Fibroblast of the conjunctiva (primary cell): ENCODE results near the gene TMEM214.

Experiments
- DNase-seq: peaks from one replicate; pipeline ENCODE4 v3.0.0-alpha.2; 2010; ENCODE audit warnings: low read depth

TMEM214 gene

DNA sequence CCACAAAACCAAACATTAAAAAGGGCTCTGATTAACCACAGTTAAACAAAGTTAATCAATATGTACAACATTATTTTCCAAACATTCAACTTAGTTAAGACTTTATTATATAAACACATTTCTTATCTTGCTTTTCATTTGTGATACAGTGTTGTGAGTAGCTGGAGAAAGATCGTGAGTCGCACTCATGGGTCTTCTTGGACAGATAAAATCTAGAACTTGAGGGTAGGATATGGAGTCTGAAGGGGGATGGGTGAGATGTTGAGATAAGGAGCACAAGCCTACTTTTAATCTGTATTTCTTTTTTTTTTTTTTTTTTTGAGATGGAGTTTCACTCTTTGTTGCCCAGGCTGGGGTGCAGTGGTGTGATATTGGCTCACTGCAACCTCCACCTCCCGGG is 22.6 kb upstream of the TMEM214 start:
- no peak for DNase-seq

DNA sequence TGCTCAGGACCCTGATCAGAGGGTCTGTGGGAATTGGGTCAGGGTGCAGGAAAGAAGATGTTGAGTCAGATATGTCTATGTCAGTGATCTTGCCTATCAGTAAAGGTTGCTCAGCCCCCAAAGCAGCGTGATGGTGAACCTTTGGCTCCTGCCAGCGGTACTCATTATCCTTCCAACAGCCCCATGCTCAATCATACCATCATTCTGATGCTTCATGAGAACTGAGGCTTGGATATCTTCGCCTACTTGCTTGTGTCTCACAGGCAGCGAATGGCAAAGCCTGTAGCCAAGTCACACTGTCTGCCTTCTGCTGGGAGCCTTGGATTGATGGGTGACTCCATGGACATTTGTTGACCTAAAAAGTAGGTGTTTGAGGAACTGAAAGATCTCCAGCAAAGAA is 19.0 kb upstream of the TMEM214 start:
- no peak for DNase-seq

DNA sequence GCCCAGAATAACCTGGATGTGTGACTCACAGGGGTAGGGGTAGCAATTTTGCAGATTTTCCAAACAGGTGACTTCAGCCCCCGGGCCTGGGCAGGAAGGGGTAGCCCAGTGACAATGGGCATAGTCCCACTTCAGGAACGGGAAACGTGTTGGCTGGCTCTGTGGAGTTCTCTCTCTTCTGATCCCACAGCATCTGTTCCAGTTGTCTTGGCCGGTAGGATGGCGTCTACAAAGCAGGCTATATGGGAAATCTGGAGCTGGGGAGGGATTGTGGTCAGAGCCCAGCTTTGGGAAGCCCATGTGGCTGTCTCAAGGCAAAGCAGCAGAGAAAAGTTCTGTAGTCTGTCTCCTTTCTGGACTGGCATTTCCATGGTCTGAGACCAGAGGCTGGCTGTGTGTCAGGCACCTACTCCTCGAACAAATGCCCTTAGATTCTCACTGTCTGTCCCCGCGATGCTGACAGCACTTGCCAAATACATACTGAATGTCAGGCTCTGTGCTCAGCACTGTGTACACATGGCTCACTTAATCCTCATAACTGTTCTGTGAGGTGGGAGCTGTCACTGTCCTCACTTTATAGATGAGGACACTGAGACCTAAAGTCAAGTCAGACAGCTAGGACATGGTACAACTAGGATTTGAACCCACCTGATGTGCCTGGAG is 17.9 kb upstream of the TMEM214 start:
- DNase-seq = no peak

DNA sequence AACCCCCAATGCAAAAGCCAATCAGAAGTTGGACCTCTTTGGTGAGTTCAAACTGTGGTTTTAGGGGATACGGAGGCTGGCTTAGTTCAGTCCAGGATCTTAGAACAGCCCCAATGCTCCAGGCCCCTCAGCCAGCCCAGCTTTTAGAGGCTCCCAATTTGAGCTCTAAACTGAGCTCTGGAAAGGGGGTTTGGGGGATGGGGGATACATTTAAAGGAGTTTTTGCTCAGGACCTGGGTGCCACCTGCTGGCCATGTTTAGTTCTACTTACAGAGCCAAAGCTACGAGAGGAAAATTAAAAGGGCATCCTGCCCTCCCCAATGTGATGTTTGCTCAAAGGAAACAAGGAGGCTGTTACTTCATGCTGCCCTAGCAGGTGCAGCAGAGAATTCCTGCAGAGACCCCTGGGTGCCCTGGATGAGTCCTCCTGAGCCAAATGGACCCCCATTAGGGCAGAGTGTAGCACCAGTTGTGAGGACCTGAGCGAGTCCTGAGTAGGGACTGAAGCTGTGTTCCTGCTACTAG is 15.9 kb upstream of the TMEM214 start:
- peak; percentile 64 for DNase-seq

DNA sequence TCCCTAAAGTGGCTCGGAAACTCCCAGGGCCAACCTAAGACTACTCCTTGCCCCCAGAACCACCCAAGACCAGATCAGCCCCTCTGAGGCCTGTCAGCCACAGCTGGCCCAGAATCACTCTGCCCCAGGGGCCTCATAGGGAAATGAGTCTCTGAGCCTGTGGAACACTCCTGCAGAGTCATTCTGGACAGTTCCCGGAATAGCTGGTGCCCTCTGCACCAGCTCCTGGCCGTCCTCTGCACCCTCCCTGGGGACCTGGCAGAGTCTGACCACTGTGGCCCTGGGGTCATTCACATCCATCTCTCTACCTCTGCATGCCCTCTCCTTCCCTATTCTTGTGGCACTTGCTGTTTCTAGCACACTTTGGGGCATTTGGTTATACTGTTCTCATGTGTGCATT is 14.6 kb upstream of the TMEM214 start:
- no peak for DNase-seq

DNA sequence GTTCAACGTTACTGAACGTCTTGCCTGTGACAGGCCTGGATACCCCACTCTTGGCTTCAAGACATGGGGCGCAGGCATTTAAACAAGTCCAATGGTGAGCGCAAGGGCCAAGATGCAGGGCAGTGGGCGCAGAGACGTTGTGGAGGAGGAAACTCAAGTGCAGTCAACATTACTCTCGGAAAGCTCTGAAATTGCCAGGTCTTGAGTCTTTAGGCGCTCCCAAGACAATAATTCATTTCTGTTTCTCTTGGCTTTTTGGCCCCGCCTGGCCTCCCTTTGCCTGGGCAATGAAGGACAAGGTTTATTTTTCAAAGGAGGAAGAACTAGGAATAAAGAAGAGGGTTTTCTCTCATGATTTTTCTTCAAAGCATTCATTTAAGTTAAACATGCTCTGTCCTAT is 13.3 kb upstream of the TMEM214 start:
- DNase-seq = no peak

DNA sequence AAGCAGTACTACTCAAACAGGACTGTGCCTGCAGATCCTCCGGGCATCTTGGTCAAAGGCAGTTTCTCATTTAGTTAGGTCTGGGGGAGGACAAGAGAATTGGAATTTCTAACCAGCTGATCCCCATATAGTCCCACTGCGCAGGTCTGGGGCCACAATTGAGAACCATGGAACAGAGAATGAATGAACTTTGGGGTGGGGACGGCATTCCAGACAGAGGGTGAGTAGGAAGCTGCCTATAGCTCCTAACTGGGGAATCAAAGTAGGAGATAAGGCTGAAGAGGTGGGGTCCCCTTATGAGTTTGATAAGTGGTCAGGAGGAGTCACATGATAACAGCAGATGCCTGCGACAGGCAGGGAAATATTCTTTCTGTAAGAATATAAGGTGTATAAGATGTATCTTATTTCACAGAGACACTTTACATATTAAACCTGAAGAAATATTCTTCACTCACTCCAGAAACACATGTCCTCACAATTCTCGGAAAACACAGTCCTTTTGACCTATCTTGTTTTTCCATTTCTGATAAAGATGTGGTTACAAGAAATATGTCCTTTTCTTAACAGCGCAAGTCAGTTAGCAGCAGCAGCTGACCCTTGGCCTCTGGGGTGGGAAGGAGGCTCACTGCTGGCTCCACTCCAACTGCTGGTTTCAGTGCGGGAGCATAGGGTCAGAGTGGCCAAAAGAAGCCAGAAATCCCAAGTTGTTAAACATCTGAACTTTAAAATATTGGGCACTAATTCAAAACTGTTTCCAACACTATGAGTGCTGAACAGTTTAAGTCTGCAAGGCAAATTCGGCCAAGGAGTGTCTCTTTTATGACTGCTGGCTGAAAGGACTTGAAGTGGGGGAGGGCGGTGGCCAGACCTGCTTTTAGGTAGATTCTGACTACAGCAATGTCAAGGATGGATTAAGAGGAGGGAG is 12.6 kb upstream of the TMEM214 start:
- DNase-seq = peak; percentile 21

DNA sequence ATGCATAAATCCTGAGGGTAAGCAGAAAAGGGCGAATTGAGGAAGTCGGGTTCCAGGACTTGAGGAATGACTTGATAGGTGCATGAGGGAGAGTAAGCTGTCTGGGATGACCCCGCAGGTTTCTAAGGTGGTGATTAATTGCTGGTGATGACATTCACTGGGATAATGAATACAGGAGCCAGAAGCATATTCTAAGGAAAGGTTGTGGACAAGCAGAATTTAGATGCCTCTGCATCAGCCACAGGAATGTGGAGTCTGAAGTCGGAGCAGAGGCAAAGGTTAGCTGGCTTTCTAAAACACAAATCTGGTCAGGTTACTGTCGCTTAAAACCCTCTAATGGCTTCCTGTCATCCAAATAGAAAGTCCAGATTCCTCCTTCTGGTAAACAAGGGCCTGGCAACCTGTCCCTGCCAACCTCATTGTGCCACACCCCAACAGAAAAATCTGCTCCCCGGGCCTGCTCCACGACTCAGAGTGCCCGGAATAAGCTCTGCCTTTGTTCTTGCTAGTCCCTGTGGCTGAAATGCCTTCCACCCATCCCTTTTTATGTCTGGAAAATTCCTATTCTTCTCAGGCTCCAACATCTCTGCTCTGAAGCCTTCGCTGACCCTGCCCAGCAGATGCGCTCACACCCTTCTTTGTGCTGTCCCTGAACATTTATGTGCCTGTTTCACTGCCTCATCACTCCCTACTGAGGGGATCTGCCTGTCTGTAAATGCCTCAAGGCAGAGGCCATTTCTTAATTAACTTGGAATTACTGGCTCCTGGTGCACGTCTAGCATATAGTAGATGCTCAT is 11.3 kb upstream of the TMEM214 start:
- no peak for DNase-seq

DNA sequence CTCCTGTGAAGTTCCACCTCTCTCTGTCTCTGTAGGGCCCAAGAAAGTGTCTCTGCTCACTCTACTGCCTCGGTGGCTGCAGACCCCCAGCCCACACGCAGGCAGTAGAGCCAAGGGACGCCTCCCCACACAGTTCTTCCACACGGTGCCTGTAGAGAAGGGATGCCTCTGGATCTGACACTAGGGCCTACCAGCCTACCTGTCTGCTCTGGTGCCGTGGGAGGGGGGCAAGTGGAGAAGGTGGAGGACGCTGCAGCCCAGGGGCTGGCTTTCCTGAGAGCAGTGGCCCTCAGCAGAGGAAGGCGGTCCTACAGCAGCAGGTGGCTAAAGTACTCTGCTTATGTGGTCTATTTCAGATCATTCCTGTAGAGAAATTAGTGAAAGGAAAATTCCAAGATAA is 9.0 kb upstream of the TMEM214 start:
- DNase-seq = no peak

DNA sequence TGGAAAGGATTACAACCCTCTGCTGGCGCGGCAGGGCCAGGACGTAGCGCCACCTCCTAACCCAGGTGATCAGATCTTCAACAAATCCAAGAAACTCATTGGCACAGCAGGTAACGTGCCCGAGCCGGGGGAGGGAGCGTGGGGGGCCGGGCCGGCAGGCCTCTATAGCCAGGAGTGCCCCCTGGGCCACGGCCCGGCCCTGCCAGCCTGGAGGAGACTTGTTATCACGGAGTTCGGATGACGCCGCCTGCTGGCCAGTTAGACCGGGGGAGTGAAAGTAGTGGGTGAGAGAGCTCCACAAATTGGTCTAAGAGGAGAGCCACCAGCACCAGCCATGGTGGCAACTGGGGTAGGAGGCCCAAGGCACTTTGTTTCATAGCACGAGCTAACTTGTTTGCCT is 8.6 kb upstream of the TMEM214 start:
- DNase-seq = no peak

DNA sequence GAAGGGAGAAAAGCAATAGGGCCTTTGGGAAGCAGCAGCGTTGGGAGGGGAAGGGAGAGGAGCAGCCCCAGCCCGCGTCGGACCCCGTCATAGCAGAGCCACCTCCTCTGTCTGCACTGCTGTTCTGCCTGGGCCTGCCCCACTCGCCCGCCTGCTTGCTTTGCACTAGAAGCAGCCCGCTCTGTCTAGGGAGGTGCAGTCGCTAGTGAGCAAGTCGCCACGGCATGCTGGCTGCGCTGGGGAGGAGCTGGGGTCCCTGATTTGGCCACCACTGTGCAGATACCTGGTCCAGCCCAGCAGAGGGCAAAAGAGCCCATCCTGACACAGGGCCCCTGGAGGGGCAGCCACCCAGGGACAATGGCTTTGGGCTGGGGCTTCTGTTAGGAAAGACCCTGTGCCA is 8.0 kb upstream of the TMEM214 start:
- DNase-seq = no peak

DNA sequence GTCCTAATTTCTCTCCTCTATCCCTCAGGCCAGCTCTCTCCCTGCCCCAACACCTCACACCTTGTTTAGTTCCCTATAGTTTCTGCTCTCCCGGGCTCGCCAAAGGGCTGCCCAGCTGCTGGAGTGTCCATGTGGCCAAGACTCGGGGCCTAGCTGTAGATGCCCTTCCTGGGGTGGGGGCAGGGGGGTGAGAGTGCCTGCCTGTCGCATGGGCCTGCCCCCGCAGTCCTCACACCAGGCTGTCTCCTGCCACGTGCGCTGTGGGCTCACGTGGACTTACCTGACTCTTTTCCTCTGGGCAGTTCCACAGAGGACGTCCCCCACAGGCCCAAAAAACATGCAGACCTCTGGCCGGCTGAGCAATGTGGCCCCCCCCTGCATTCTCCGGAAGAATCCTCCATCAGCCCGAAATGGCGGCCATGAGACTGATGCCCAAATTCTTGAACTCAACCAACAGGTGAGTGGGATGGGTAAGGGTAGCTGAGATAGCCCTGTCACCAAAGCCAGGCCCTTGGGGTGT is 7.4 kb upstream of the TMEM214 start:
- no peak for DNase-seq

DNA sequence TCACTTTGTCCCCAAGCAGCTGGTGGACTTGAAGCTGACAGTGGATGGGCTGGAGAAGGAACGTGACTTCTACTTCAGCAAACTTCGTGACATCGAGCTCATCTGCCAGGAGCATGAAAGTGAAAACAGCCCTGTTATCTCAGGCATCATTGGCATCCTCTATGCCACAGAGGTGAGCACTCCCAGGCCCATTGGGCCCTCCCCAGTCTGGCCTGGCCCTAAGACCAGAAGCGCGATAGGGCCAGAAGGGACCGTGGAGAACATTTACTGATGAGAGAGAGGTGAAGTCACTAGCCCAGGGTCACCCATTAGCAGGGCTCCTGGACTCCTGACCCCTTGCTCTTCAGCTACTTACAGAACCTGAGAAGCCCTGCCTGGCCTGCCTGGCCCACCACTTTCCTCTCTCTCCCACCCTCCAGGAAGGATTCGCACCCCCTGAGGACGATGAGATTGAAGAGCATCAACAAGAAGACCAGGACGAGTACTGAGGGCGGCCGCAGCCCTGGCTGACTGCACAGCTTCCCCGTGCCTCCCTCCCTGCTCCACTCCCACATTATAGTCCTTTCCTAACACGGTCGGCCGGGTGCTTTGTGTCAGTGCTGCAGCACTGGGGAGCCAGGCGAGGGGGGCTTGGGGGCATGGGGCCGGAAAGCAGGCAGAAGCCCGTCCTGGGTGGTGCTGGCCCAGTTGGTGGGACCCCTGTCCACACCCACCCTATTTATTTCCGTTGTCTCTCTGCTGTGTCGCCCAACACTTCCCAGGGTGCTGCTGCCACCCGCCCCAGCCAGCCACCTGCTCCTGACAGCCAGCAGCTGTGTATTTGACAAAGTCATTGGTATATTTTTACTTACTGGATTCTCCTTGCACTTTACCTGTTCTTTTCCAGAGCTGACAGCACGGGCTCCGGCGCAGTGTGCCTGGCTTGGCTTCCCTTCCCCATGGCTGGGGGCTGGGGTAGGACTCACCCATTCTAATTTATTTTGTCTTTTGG is 6.6 kb upstream of the TMEM214 start:
- no peak for DNase-seq

DNA sequence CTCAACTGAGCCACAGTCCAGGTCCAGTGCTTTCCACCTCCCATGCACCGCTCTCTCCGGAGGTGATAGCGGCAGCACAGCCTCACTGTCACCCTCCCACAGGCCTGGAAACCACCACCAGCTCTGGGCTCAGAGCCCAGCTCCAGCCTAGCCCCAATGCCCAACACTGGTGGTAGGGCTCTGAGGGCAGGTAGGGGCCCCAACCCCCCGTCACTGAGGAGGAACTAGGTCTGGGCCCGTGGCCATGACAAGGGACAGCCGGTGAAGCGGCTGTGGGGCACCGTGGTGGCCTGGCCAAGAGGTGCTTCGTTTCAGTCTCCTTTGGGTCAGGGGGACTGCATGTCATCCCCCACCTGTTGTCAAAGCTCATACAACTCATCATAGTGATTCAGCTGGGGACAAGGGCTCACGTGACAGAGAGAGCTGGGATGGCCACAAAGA is 5.5 kb upstream of the TMEM214 start:
- no peak for DNase-seq

DNA sequence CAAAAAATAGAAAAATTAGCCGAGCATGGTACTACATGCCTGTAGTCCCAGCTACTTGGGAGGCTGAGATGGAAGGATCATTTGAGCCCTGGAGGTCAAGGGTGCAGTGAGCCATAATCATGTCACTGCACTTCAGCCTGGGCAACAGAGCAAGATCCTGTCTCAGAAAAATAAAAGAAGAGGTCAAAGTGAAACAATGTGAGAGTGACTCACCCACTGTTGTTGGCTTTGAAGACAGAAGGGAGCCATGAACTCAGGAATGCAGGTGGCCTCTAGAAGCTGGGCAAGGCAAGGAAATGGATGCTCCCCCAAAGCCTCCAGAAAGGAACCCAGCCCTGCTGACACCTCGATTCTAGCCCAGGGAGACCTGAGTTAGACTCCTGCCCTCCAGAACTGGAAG is 3.7 kb upstream of the TMEM214 start:
- no peak for DNase-seq

DNA sequence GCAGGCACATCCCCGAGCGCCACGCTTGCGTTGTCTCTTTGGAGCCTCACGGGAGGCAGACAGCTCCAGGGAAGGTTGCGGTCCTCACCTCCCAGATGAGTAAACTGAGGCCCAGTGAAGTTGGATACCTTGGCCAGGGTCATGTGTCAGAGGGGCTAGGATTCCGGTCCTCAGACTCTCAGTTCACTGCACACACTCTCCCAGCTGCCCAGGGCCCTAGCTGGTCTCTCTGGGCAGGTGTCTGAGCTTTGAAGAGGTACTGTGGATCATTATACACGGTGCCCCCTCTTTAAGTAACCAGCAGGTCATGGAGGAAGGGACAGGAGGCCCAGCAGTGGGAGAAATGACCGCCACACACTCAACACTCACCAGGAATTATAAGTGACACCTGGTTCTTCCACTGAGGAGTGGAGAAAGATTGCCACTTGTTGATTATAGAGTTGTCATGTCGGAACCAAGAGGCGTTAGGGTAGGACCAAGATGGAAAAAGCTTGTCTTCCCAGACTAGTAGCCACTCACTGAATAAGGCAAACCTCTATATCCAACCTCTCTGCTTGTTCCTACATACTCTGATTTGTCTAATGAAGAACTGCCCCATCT is 588 bp downstream of the TMEM214 start:
- no peak for DNase-seq

DNA sequence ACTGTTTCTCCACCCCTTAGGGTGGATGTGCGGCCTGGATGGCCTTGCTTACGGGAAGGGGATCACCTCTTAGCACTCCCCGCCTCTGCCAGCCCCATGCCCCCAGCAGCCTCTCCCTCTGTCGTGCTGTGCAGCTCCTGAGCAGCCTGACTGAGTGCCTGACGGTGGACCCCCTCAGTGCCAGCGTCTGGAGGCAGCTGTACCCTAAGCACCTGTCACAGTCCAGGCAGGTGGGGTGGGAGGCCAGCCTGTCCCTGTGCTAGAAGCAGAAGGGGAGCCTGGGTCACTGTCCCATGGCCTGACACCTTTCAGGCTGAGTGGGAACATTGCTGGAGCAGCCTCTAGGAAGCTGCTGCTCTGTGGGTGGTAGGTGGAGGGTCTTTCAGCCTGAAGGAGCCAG is 5.2 kb downstream of the TMEM214 start:
- DNase-seq = no peak

DNA sequence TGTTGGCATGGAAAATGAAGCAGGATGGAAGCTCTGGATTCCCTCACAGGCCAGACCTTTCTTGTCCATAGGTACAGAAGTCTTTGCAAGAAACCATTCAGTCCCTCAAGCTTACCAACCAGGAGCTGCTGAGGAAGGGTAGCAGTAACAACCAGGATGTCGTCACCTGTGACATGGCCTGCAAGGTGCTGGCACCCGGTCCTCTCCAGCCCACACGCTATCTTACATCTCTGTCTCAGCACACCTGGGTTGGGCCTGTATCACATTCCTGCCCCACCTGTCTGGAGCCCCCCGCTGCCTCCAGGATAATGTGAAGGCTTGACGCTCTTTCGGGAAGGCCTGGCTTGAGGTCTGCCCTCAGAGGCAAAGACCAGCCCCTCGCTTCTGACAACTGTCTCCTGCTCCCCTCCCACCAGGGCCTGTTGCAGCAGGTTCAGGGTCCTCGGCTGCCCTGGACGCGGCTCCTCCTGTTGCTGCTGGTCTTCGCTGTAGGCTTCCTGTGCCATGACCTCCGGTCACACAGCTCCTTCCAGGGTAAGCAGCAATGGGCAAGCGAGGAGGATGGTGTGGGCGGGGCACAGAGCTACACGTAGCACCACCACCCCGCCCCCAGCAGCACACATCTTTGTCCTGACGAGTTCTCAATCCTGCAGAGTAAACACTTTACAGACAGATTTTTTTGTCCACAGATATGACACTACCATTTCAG is 6.0 kb downstream of the TMEM214 start:
- no peak for DNase-seq

DNA sequence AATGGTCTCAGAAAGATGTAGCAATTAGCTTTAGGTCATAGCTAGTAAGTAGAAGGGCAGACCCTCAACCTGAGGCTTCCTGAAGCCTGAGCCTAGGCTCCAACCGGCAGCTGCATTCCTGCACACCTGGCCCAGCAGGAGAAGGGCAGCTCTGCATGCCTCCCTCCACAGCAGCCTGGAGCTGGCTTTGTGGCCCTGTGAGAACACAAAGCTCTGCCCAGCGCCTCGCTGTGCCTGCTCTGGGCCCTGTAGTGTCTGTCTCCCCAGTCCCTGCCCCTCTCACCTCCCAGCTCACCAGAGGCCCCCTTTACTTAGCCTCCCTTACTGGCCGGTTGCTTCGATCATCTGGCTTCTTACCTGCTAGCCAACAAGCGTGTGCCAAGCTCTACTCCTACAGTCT is 6.7 kb downstream of the TMEM214 start:
- DNase-seq = no peak

DNA sequence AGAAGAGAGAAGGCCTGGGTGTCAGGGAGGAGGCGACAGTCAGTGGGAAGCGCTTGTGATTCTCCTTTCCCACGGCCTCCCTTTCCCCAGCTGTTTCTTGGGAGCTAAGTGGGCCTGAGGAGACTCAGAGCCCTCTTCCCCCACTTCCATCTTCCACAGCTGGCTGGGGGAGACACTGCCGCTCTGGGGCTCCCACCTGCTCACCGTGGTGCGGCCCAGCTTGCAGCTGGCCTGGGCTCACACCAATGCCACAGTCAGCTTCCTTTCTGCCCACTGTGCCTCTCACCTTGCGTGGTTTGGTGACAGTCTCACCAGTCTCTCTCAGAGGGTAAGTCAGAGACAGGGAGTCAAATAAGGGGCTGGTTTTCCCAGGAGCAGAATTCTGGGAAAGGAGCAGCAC is 7.1 kb downstream of the TMEM214 start:
- no peak for DNase-seq
